Astrocyte of the spinal cord (primary cell): ENCODE data around the gene CTNNA2.

Experiments used
- DNase-seq: peaks from one replicate; pipeline ENCODE4 v3.0.0; 2011; ENCODE audit warnings: low read depth, low spot score
- H3K4me3 ChIP-seq: 2 replicates; pipeline ENCODE4 v1.5.1; 2011; ENCODE audit warnings: low read depth, mild to moderate bottlenecking, low read length, moderate library complexity
- in situ Hi-C: cut with HindIII; loops from 2 replicates; pipeline ENCODE4 v1.10.0; 2017; ENCODE audit warnings: low sequenced_read_pairs
- TF ChIP-seq, protein P1 (sequence below): IDR thresholded peaks from 2 replicates; pipeline ENCODE4 v1.5.1; 2012; ENCODE audit warnings: low read depth, mild to moderate bottlenecking, low read length, inconsistent platforms

CTNNA2 gene

GRCh38 chr2:79596403-79596802, 83.6 kb downstream of the CTNNA2 start:
- TF ChIP-seq, protein P1, sequence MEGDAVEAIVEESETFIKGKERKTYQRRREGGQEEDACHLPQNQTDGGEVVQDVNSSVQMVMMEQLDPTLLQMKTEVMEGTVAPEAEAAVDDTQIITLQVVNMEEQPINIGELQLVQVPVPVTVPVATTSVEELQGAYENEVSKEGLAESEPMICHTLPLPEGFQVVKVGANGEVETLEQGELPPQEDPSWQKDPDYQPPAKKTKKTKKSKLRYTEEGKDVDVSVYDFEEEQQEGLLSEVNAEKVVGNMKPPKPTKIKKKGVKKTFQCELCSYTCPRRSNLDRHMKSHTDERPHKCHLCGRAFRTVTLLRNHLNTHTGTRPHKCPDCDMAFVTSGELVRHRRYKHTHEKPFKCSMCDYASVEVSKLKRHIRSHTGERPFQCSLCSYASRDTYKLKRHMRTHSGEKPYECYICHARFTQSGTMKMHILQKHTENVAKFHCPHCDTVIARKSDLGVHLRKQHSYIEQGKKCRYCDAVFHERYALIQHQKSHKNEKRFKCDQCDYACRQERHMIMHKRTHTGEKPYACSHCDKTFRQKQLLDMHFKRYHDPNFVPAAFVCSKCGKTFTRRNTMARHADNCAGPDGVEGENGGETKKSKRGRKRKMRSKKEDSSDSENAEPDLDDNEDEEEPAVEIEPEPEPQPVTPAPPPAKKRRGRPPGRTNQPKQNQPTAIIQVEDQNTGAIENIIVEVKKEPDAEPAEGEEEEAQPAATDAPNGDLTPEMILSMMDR, result no peak
- no peak overlapping the region for H3K4me3 ChIP-seq
- DNase-seq, result no peak
- in situ Hi-C loops, result no loop called here

GRCh38 chr2:79604748-79605147, 91.9 kb downstream of the CTNNA2 start:
- in situ Hi-C loops, result no loop called here
- no peak overlapping the region for H3K4me3 ChIP-seq
- TF ChIP-seq, protein P1, result no peak
- DNase-seq, result no peak

- TF ChIP-seq, protein P1, result no peak
These were observed 98.7 kb downstream of the CTNNA2 start for GRCh38 chr2:79611448-79612016.

DNA sequence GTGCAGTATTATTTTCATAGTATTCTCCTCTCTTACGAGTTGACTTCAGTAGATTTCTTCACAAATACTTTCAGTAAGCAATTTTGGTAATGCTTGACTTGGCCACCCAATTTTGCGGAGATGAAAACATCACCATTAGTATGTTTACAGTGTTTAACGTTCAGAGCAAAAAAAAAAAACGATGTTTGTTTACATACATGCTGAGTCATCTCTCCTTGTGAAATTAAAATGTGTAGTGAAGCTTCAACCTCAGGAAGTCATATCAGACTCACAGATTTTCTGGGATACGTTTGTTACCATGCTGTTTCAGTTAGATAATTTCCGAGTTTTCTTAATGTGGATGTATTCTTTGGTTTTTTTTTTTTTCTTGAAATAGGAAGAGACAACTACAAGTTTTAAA, 100.1 kb downstream of the CTNNA2 start:
- in situ Hi-C loops, result no loop called here
- H3K4me3 ChIP-seq, result no peak overlapping the region
- DNase-seq, result no peak
- TF ChIP-seq, protein P1, result no peak

More at GRCh38 chr2:79611448-79612016, 98.7 kb downstream of the CTNNA2 start:
- no peak overlapping the region for H3K4me3 ChIP-seq
- in situ Hi-C loops, result no loop called here
- no peak for DNase-seq

DNA sequence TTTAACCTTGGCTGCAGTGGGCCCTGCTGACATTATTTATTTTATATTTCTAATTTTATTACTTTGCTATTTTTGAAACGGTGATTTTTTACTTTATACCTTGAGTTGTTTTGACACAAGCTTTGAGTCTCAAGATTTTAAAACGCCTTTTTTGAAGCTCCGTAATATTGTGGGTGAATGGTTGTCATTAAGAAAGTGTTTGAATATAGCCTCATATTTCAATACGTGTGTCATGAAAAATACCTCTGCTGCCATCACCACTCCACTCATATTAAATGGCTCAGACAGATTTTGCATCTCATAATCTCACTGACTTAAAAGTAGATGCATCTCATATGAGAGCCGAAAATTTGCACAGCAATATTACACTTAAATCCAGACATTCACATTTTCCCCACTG, 106.6 kb downstream of the CTNNA2 start:
- in situ Hi-C loops, result no loop called here
- TF ChIP-seq, protein P1, result no peak
- H3K4me3 ChIP-seq, result no peak overlapping the region
- no peak for DNase-seq

GRCh38 chr2:79619976-79620375, 107.1 kb downstream of the CTNNA2 start:
- no peak overlapping the region for H3K4me3 ChIP-seq
- in situ Hi-C loops, result no loop called here
- TF ChIP-seq, protein P1, result no peak
- DNase-seq, result no peak
